ENCODE data around the gene ZNF280B.

- TF ChIP-seq POLR2AphosphoS5 (IDR thresholded peaks at IDR 0.05; ENCODE audit: borderline replicate concordance, low read depth, low read length) (no peak), EZH2 (IDR thresholded peaks at IDR 0.05) (no peak)
These were observed 62.0 kb downstream of the ZNF280B start for GRCh38 chr22:22446517-22446916.
